T follicular helper cell (primary cell): Measurements from ENCODE around the gene RCAN2.
"Not testable (repeated sequence)": the region's sequence is repeated elsewhere in the genome, so short reads cannot be mapped to it uniquely, and the experiment has no call there.

Experiments
- DNase-seq: peaks from one replicate; pipeline ENCODE4 v3.0.0-alpha.2; 2020; ENCODE audit warnings: low read depth

Gene RCAN2

GRCh38 chr6:46387728-46388127, 103.5 kb downstream of the RCAN2 start:
- DNase-seq = not testable (repeated sequence)

GRCh38 chr6:46381579-46381978, 109.7 kb downstream of the RCAN2 start:
- no peak for DNase-seq

GRCh38 chr6:46381057-46381456, 110.2 kb downstream of the RCAN2 start:
- DNase-seq = no peak

GRCh38 chr6:46380152-46380807, 111.0 kb downstream of the RCAN2 start:
- no peak for DNase-seq

GRCh38 chr6:46378882-46379416, 112.3 kb downstream of the RCAN2 start:
- DNase-seq = no peak

GRCh38 chr6:46378161-46378881, 112.9 kb downstream of the RCAN2 start:
- no peak for DNase-seq

GRCh38 chr6:46377209-46377608, 114.0 kb downstream of the RCAN2 start:
- DNase-seq = no peak

GRCh38 chr6:46376562-46377061, 114.6 kb downstream of the RCAN2 start:
- no peak for DNase-seq

GRCh38 chr6:46370622-46371021, 120.6 kb downstream of the RCAN2 start:
- DNase-seq = no peak

GRCh38 chr6:46368169-46368536, 123.1 kb downstream of the RCAN2 start:
- no peak for DNase-seq

- DNase-seq = no peak
These were observed 123.7 kb downstream of the RCAN2 start for GRCh38 chr6:46367354-46368168.

- DNase-seq = no peak
These were observed 124.9 kb downstream of the RCAN2 start for GRCh38 chr6:46366190-46366900.

GRCh38 chr6:46357591-46357990, 133.7 kb downstream of the RCAN2 start:
- DNase-seq = no peak

GRCh38 chr6:46356543-46356942, 134.7 kb downstream of the RCAN2 start:
- no peak for DNase-seq

- no peak for DNase-seq
These were observed 137.7 kb downstream of the RCAN2 start for GRCh38 chr6:46353528-46353927.

- no peak for DNase-seq
These were observed 138.5 kb downstream of the RCAN2 start for GRCh38 chr6:46352541-46353268.

GRCh38 chr6:46350714-46351113, 140.5 kb downstream of the RCAN2 start:
- DNase-seq = no peak

GRCh38 chr6:46347669-46348068, 143.6 kb downstream of the RCAN2 start:
- DNase-seq = no peak

- DNase-seq = no peak
These were observed 151.0 kb downstream of the RCAN2 start for GRCh38 chr6:46340246-46340645.

- DNase-seq = no peak
These were observed 153.1 kb downstream of the RCAN2 start for GRCh38 chr6:46338131-46338530.

GRCh38 chr6:46334442-46334841, 156.8 kb downstream of the RCAN2 start:
- no peak for DNase-seq
